Keratinocyte (primary cell): Measurements from ENCODE around the gene ATRX. TPM values are rescaled to one million over a fixed set of nuclear protein-coding genes. Genes with fewer than 3 reads are reported as not detected.

Experiments used
- DNase-seq: peaks from one replicate; pipeline ENCODE4 v3.0.0-alpha.2; 2011; ENCODE audit warnings: low read depth, missing footprints, low spot score
- FAIRE-seq: peaks from 2 replicates; lab custom pipeline; 2011; peaks lifted over from hg19 to GRCh38; lab: Jason Lieb, UNC
- H2AFZ ChIP-seq: 2 replicates; pipeline ENCODE4 v1.6.0; 2012; ENCODE audit warnings: low read length, control low read depth, inconsistent platforms; ENCODE audit not compliant: control insufficient read depth
- H3K27ac ChIP-seq: 2 replicates; pipeline ENCODE4 v1.5.1; 2011; ENCODE audit warnings: low read length; ENCODE audit not compliant: control insufficient read depth, insufficient read depth
- H3K27me3 ChIP-seq: 3 replicates; pipeline ENCODE4 v1.6.0; 2011; ENCODE audit warnings: low read length; ENCODE audit not compliant: control insufficient read depth, insufficient read depth; ENCODE audit errors: extremely low read depth
- H3K36me3 ChIP-seq, 2 experiments: 2 replicates in 1 of 2; 3 replicates in 1 of 2; pipeline ENCODE4 v1.5.1; 2011; ENCODE audit warnings: low read length in 2 of 2, mild to moderate bottlenecking in 1 of 2; ENCODE audit not compliant: control insufficient read depth in 2 of 2, insufficient read depth in 2 of 2; ENCODE audit errors: extremely low read depth in 1 of 2
- H3K4me1 ChIP-seq: 3 replicates; pipeline ENCODE4 v1.5.1; 2011; ENCODE audit warnings: low read length; ENCODE audit not compliant: control insufficient read depth, insufficient read depth; ENCODE audit errors: extremely low read depth
- H3K4me2 ChIP-seq: 3 replicates; pipeline ENCODE4 v1.6.0; 2011; ENCODE audit warnings: low read depth, low read length; ENCODE audit not compliant: control insufficient read depth, insufficient read depth; ENCODE audit errors: extremely low read depth
- H3K4me3 ChIP-seq, 3 experiments: fragments of 200-600 bp in 1 of 3; sonication (generic) in 1 of 3; 2 replicates in 2 of 3; 3 replicates in 1 of 3; pipeline ENCODE4 v1.5.1; 2011 to 2016; ENCODE audit warnings: low read length in 3 of 3, mild to moderate bottlenecking in 3 of 3, control low read depth in 2 of 3, inconsistent platforms in 1 of 3, low read depth in 1 of 3, mixed read lengths in 1 of 3, mixed run types in 1 of 3, moderate library complexity in 1 of 3; ENCODE audit not compliant: control insufficient read depth in 2 of 3, insufficient read depth in 2 of 3; ENCODE audit errors: extremely low read depth in 1 of 3
- H3K79me2 ChIP-seq: 2 replicates; pipeline ENCODE4 v1.6.0; 2012; ENCODE audit warnings: low read length; ENCODE audit not compliant: control insufficient read depth, insufficient read depth
- H3K9ac ChIP-seq: 3 replicates; pipeline ENCODE4 v1.6.0; 2011; ENCODE audit warnings: low read length; ENCODE audit not compliant: control insufficient read depth, insufficient read depth; ENCODE audit errors: extremely low read depth
- H3K9me1 ChIP-seq: 3 replicates; pipeline ENCODE4 v1.6.0; 2011; ENCODE audit warnings: low read length; ENCODE audit not compliant: control insufficient read depth, insufficient read depth; ENCODE audit errors: extremely low read depth
- H3K9me3 ChIP-seq: 2 replicates; pipeline ENCODE4 v1.5.1; 2012; ENCODE audit warnings: low read depth, low read length; ENCODE audit not compliant: control insufficient read depth
- H4K20me1 ChIP-seq: 3 replicates; pipeline ENCODE4 v1.6.0; 2011; ENCODE audit warnings: low read length; ENCODE audit not compliant: control insufficient read depth, insufficient read depth; ENCODE audit errors: extremely low read depth
- CTCF ChIP-seq, 3 experiments: IDR thresholded peaks in 1 of 3; conservative IDR thresholded peaks in 1 of 3; optimal IDR thresholded peaks in 1 of 3; 2 replicates in 2 of 3; 3 replicates in 1 of 3; pipeline versions ENCODE3 to v1.5.1; 2011; ENCODE audit warnings: low read length in 3 of 3, mild to moderate bottlenecking in 3 of 3, moderate library complexity in 2 of 3, control low read depth in 1 of 3, inconsistent platforms in 1 of 3; ENCODE audit not compliant: insufficient read depth in 2 of 3; ENCODE audit errors: extremely low read depth in 1 of 3
- EZH2 ChIP-seq: IDR thresholded peaks from one replicate; pipeline ENCODE4 v1.6.1; 2012; ENCODE audit warnings: inconsistent platforms, mild to moderate bottlenecking, low read length, moderate library complexity
- dilution Hi-C: fragments of 300-500 bp; cut with MboI; formaldehyde crosslinking; loops from one replicate; pipeline ENCODE4 v1.7.0; 2020; ENCODE audit warnings: low sequenced_read_pairs; ENCODE audit not compliant: extremely low pct_ligation_motif_present
- polyA plus RNA-seq, 5 experiments: library from polyadenylated mRNA; depleted of rRNA in 3 of 5; stranded (reverse) in 3 of 5; stranded (forward) in 1 of 5; unstranded in 1 of 5; fragments of >200 nt; gene quantifications; 1 replicate in 1 of 5; 2 replicates in 3 of 5; 3 replicates in 1 of 5; pipeline versions ENCODE4 v1.2.1 to v1.2.3, GENCODE V29; 2011 to 2012; ENCODE audit warnings: missing spikeins in 2 of 5, low read depth in 1 of 5, low replicate concordance in 1 of 5

ATRX gene
- polyA plus RNA-seq, 1 donor (not counting 4 experiments of a cell fraction or from before 2014, with no cell fraction given), result 31.3 TPM

DNA sequence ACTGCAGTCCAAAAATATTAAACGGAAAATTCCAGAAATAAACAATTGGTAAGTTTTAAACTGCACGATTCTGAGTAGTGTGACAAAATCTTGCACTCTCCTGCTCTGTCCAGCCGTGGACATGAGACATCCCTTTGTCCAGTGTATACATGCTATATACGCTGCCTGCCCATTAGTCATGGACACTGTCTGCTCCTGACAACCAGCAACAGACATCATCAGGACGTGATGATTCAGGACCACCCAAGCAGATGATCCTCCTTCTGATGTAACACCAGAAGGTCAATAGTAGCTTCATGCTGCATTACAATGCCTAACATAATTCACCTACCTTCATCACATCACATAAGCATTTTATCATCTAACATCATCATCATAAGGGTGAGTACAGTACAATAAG is 36.3 kb downstream of the ATRX start:
- H3K27me3 ChIP-seq, result no peaks in the 10 kb centered on the region
- H4K20me1 ChIP-seq, result no peaks in the 10 kb centered on the region
- H2AFZ ChIP-seq, result no peak overlapping the region
- no peaks in the 10 kb centered on the region for H3K36me3 ChIP-seq
- DNase-seq, result no peak
- no peak for TF ChIP-seq EZH2
- TF ChIP-seq CTCF (optimal IDR thresholded peaks at IDR 0.05 in 1 of 3, IDR thresholded peaks at IDR 0.05 in 1 of 3, conservative IDR thresholded peaks at IDR 0.05 in 1 of 3; ENCODE audit: extremely low read depth in 1 of 3, insufficient read depth in 2 of 3, low read length in 3 of 3), result no peak
- no peaks in the 10 kb centered on the region for H3K9me1 ChIP-seq
- H3K9me3 ChIP-seq, result no peaks in the 10 kb centered on the region
- H3K4me1 ChIP-seq, result no peaks in the 10 kb centered on the region
- dilution Hi-C loops, result no loop called here
- no peak overlapping the region for H3K4me3 ChIP-seq
- no peak overlapping the region for H3K4me2 ChIP-seq
- peaks cover 21% of the 10 kb centered on the region for H3K79me2 ChIP-seq
- H3K9ac ChIP-seq, result no peak overlapping the region
- H3K27ac ChIP-seq, result no peak overlapping the region
- no peak for FAIRE-seq

- Histone ChIP-seq H3K27me3 (no peaks in the 10 kb centered on the region), H3K9me3 (no peaks in the 10 kb centered on the region), H3K4me2 (no peak overlapping the region), H4K20me1 (no peaks in the 10 kb centered on the region), H3K9ac (no peak overlapping the region), H3K4me3 (no peak overlapping the region), H3K79me2 (peaks cover 61% of the 10 kb centered on the region), H3K36me3 (no peaks in the 10 kb centered on the region), H3K9me1 (no peaks in the 10 kb centered on the region), H3K27ac (no peak overlapping the region), H2AFZ (no peak overlapping the region), H3K4me1 (no peaks in the 10 kb centered on the region)
- DNase-seq (no peak), FAIRE-seq (no peak)
- TF ChIP-seq EZH2 (no peak), CTCF (optimal IDR thresholded peaks at IDR 0.05 in 1 of 3, IDR thresholded peaks at IDR 0.05 in 1 of 3, conservative IDR thresholded peaks at IDR 0.05 in 1 of 3; ENCODE audit: extremely low read depth in 1 of 3, insufficient read depth in 2 of 3, low read length in 3 of 3) (no peak)
- dilution Hi-C loops, result no loop called here
Measured at GRCh38 chrX:77743720-77744119, 42.3 kb downstream of the ATRX start.
